ENCODE results near the gene PKD2. TPM values are rescaled to one million over a fixed set of nuclear protein-coding genes. Genes with fewer than 3 reads are reported as not detected.

The PKD2 gene
- total RNA-seq, 1 donor = 106 TPM

- peak overlapping the region; percentile 10 for H3K27ac ChIP-seq (ENCODE audit: low read depth, low read length)
Observed at GRCh38 chr4:88005946-88006345, 1.5 kb upstream of the PKD2 start.

GRCh38 chr4:88006956-88007303 is 505 bp upstream of the PKD2 start:
- Histone ChIP-seq H3K4me2 (ENCODE audit: insufficient read depth, low read length) (peak overlapping the region; percentile 63), H3K4me3 (ENCODE audit: insufficient read depth, low read length) (peak overlapping the region; percentile 77), H3K27ac (ENCODE audit: low read depth, low read length) (no peak overlapping the region), H3K79me2 (ENCODE audit: insufficient read depth, low read length) (peaks cover 38% of the 10 kb centered on the region), H3K36me3 (ENCODE audit: insufficient read depth, low read length) (no peaks in the 10 kb centered on the region), H3K9me3 (ENCODE audit: low read depth, low read length) (no peaks in the 10 kb centered on the region), H2AFZ (ENCODE audit: low read length) (peak overlapping the region; percentile 20), H4K20me1 (ENCODE audit: insufficient read depth, low read length) (peaks cover 7% of the 10 kb centered on the region), H3K27me3 (ENCODE audit: insufficient read depth, low read length) (no peaks in the 10 kb centered on the region), H3K4me1 (ENCODE audit: insufficient read depth, low read length) (peaks cover 48% of the 10 kb centered on the region)
- DNase-seq (ENCODE audit: insufficient read length, low spot score, missing footprints) = peak; percentile 72
- no peak for TF ChIP-seq CTCF (IDR thresholded peaks at IDR 0.05; ENCODE audit: extremely low read depth, low read depth, low read length)

More at GRCh38 chr4:88005946-88006345, 1.5 kb upstream of the PKD2 start:
- Histone ChIP-seq H3K4me1 (ENCODE audit: insufficient read depth, low read length) (peaks cover 39% of the 10 kb centered on the region), H3K4me2 (ENCODE audit: insufficient read depth, low read length) (peak overlapping the region; percentile 57), H3K36me3 (ENCODE audit: insufficient read depth, low read length) (no peaks in the 10 kb centered on the region), H3K79me2 (ENCODE audit: insufficient read depth, low read length) (peaks cover 28% of the 10 kb centered on the region), H2AFZ (ENCODE audit: low read length) (no peak overlapping the region), H3K4me3 (ENCODE audit: insufficient read depth, low read length) (no peak overlapping the region), H4K20me1 (ENCODE audit: insufficient read depth, low read length) (peaks cover 2% of the 10 kb centered on the region), H3K27me3 (ENCODE audit: insufficient read depth, low read length) (no peaks in the 10 kb centered on the region), H3K9me3 (ENCODE audit: low read depth, low read length) (no peaks in the 10 kb centered on the region)
- TF ChIP-seq CTCF (IDR thresholded peaks at IDR 0.05; ENCODE audit: extremely low read depth, low read depth, low read length) = no peak
- DNase-seq (ENCODE audit: insufficient read length, low spot score, missing footprints) = no peak

GRCh38 chr4:88008122-88008742 is 797 bp downstream of the PKD2 start:
- Histone ChIP-seq H3K4me1 (ENCODE audit: insufficient read depth, low read length) (peaks cover 50% of the 10 kb centered on the region), H3K9me3 (ENCODE audit: low read depth, low read length) (no peaks in the 10 kb centered on the region), H3K4me2 (ENCODE audit: insufficient read depth, low read length) (peak overlapping the region; percentile 92), H3K36me3 (ENCODE audit: insufficient read depth, low read length) (no peaks in the 10 kb centered on the region), H2AFZ (ENCODE audit: low read length) (peak overlapping the region; percentile 21), H3K27me3 (ENCODE audit: insufficient read depth, low read length) (no peaks in the 10 kb centered on the region), H3K27ac (ENCODE audit: low read depth, low read length) (peak overlapping the region; percentile 74), H3K79me2 (ENCODE audit: insufficient read depth, low read length) (peaks cover 51% of the 10 kb centered on the region), H3K4me3 (ENCODE audit: insufficient read depth, low read length) (peak overlapping the region; percentile 77), H4K20me1 (ENCODE audit: insufficient read depth, low read length) (peaks cover 10% of the 10 kb centered on the region)
- DNase-seq (ENCODE audit: insufficient read length, low spot score, missing footprints) = peak; percentile 90
- no peak for TF ChIP-seq CTCF (IDR thresholded peaks at IDR 0.05; ENCODE audit: extremely low read depth, low read depth, low read length)

- Histone ChIP-seq H4K20me1 (ENCODE audit: insufficient read depth, low read length) (peaks cover 10% of the 10 kb centered on the region), H3K4me2 (ENCODE audit: insufficient read depth, low read length) (peak overlapping the region; percentile 92), H3K36me3 (ENCODE audit: insufficient read depth, low read length) (no peaks in the 10 kb centered on the region), H2AFZ (ENCODE audit: low read length) (peak overlapping the region; percentile 21), H3K79me2 (ENCODE audit: insufficient read depth, low read length) (peaks cover 56% of the 10 kb centered on the region), H3K4me1 (ENCODE audit: insufficient read depth, low read length) (peaks cover 50% of the 10 kb centered on the region), H3K9me3 (ENCODE audit: low read depth, low read length) (no peaks in the 10 kb centered on the region), H3K27me3 (ENCODE audit: insufficient read depth, low read length) (no peaks in the 10 kb centered on the region), H3K27ac (ENCODE audit: low read depth, low read length) (peak overlapping the region; percentile 74), H3K4me3 (ENCODE audit: insufficient read depth, low read length) (peak overlapping the region; percentile 77)
- DNase-seq (ENCODE audit: insufficient read length, low spot score, missing footprints) = peak; percentile 82
- no peak for TF ChIP-seq CTCF (IDR thresholded peaks at IDR 0.05; ENCODE audit: extremely low read depth, low read depth, low read length)
Observed at GRCh38 chr4:88008743-88009171, 1.3 kb downstream of the PKD2 start.

Measured in osteoblast (primary cell).